Right lobe of liver (tissue), 4 donors: ENCODE measurements around the gene ADTRP.

ENCODE experiments used
- POLR2A ChIP-seq: fragments of 450-650 bp; IDR thresholded peaks from one replicate; pipeline ENCODE4 v1.6.1; 2017; ENCODE audit warnings: antibody characterized with exemption, mild to moderate bottlenecking
- TF ChIP-seq, protein P1 (sequence below), 4 donors: fragments of 200-600 bp in 3 of 4; fragments of 450-650 bp in 1 of 4; IDR thresholded peaks; one replicate each; pipeline versions ENCODE4 v1.5.1 to v1.8.0; 2016 to 2022; ENCODE audit warnings: antibody characterized with exemption in 4 of 4, mild to moderate bottlenecking in 2 of 4
- donor health status: DM: no; HTN: no; CAD: no.
- donor health status: DM: no; HTN: no; CAD: no.
- donor health status: DM: no; HTN: yes; CAD: no.

DNA sequence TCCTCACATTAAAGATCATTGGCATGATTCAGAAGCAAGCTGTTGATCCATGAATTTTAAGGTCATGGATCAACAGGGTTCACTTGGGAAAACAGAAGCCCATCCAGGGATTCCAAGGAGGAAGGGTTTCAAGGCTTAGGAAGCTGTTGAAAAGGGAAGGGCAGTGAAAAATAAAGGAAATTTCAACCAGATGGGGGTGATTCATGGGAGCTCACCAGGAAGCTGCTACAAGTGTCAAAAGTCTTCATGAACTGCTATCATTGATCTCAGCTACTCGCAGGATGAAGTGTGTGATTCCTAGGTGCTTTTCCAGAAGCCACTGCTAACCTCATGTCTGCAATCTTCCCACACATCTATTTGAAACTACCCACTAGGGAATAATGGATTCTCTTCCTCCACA, 26.2 kb downstream of the ADTRP start:
- TF ChIP-seq, protein P1, sequence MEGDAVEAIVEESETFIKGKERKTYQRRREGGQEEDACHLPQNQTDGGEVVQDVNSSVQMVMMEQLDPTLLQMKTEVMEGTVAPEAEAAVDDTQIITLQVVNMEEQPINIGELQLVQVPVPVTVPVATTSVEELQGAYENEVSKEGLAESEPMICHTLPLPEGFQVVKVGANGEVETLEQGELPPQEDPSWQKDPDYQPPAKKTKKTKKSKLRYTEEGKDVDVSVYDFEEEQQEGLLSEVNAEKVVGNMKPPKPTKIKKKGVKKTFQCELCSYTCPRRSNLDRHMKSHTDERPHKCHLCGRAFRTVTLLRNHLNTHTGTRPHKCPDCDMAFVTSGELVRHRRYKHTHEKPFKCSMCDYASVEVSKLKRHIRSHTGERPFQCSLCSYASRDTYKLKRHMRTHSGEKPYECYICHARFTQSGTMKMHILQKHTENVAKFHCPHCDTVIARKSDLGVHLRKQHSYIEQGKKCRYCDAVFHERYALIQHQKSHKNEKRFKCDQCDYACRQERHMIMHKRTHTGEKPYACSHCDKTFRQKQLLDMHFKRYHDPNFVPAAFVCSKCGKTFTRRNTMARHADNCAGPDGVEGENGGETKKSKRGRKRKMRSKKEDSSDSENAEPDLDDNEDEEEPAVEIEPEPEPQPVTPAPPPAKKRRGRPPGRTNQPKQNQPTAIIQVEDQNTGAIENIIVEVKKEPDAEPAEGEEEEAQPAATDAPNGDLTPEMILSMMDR (IDR thresholded peaks at IDR 0.05): no peak
- no peak for TF ChIP-seq POLR2A
